Nephron (organoid): ENCODE results near the gene FGF2.
"Not testable (repeated sequence)": the region's sequence is repeated elsewhere in the genome, so short reads cannot be mapped to it uniquely, and the experiment has no call there.

Experiments used
- H3K27ac Mint-ChIP-seq, 3 experiments: 2 replicates each; pipeline ENCODE4 v1.8.0; 2020; ENCODE audit warnings: mixed read lengths in 3 of 3, mild to moderate bottlenecking in 2 of 3, moderate library complexity in 1 of 3
- H3K27me3 Mint-ChIP-seq: 2 replicates; pipeline ENCODE4 v1.8.0; 2021; ENCODE audit warnings: low read depth, mild to moderate bottlenecking, moderate library complexity, mixed read lengths
- H3K36me3 Mint-ChIP-seq: 2 replicates; pipeline ENCODE4 v1.8.0; 2020; ENCODE audit warnings: low read depth, mixed read lengths
- H3K4me1 Mint-ChIP-seq: 2 replicates; pipeline ENCODE4 v1.8.0; 2020; ENCODE audit warnings: mixed read lengths
- H3K4me3 Mint-ChIP-seq, 3 experiments: 2 replicates each; pipeline ENCODE4 v1.8.0; 2020; ENCODE audit warnings: mild to moderate bottlenecking in 3 of 3, mixed read lengths in 3 of 3, moderate library complexity in 2 of 3
- H3K9me3 Mint-ChIP-seq: 2 replicates; pipeline ENCODE4 v1.8.0; 2020; ENCODE audit warnings: mixed read lengths
- CTCF ChIP-seq, 3 experiments: fragments of 200-600 bp; sonication (generic); IDR thresholded peaks; one replicate each; pipeline ENCODE4 v1.5.0; 2021; ENCODE audit warnings: antibody characterized with exemption in 3 of 3; ENCODE audit not compliant: unreplicated experiment in 3 of 3

Gene FGF2

GRCh38 chr4:122845066-122845465 lies 18.4 kb downstream of the FGF2 start:
- Mint-ChIP-seq H3K4me3 (no peak overlapping the region), H3K4me1 (no peaks in the 10 kb centered on the region), H3K9me3 (peaks cover 4% of the 10 kb centered on the region), H3K36me3 (no peaks in the 10 kb centered on the region), H3K27ac (no peak overlapping the region), H3K27me3 (no peaks in the 10 kb centered on the region)
- no peak for TF ChIP-seq CTCF (IDR thresholded peaks at IDR 0.05; ENCODE audit: unreplicated experiment in 3 of 3)

- no peak overlapping the region for H3K4me3 Mint-ChIP-seq
- H3K27ac Mint-ChIP-seq: peak overlapping the region; percentile 48 to 88 (median 63)
- no peak for TF ChIP-seq CTCF (IDR thresholded peaks at IDR 0.05; ENCODE audit: unreplicated experiment in 3 of 3)
- H3K36me3 Mint-ChIP-seq: no peaks in the 10 kb centered on the region
- no peaks in the 10 kb centered on the region for H3K4me1 Mint-ChIP-seq
- H3K9me3 Mint-ChIP-seq: peaks cover 4% of the 10 kb centered on the region
- H3K27me3 Mint-ChIP-seq: no peaks in the 10 kb centered on the region
Measured at GRCh38 chr4:122845760-122846159, 19.1 kb downstream of the FGF2 start.

DNA sequence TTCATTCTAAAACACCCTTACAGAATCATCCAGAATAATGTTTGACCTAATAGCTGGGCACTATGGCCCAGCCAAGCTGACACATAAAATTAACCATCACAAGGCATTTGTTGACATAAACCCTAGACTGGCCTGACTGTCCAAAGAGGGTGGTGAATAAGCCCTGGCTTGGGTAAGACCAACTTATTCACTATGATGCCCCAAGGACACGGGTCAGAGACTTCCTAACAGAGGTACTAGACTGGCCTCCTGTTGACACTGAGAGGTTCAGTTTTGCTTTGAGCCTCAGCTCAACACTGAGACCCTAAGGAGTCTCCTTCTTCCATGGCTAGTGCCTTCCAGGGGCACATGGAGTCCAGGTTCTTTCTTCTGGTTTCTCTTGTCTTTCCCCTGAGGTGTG lies 21.3 kb downstream of the FGF2 start:
- no peak for TF ChIP-seq CTCF (IDR thresholded peaks at IDR 0.05; ENCODE audit: unreplicated experiment in 3 of 3)
- Mint-ChIP-seq H3K4me1 (no peaks in the 10 kb centered on the region), H3K27ac (no peak overlapping the region), H3K4me3 (no peak overlapping the region), H3K36me3 (no peaks in the 10 kb centered on the region), H3K9me3 (peaks cover 4% of the 10 kb centered on the region), H3K27me3 (no peaks in the 10 kb centered on the region)

GRCh38 chr4:122849789-122850188 lies 23.2 kb downstream of the FGF2 start:
- H3K27me3 Mint-ChIP-seq, H3K36me3 Mint-ChIP-seq, H3K9me3 Mint-ChIP-seq, H3K27ac Mint-ChIP-seq, H3K4me3 Mint-ChIP-seq: not testable (repeated sequence)
- H3K4me1 Mint-ChIP-seq: peaks cover 17% of the 10 kb centered on the region

GRCh38 chr4:122851568-122851967 lies 24.9 kb downstream of the FGF2 start:
- Mint-ChIP-seq H3K36me3 (no peaks in the 10 kb centered on the region), H3K27me3 (no peaks in the 10 kb centered on the region), H3K27ac (no peak overlapping the region), H3K4me3 (no peak overlapping the region), H3K4me1 (peaks cover 23% of the 10 kb centered on the region), H3K9me3 (peaks cover under 1% of the 10 kb centered on the region)
- no peak for TF ChIP-seq CTCF (IDR thresholded peaks at IDR 0.05; ENCODE audit: unreplicated experiment in 3 of 3)

DNA sequence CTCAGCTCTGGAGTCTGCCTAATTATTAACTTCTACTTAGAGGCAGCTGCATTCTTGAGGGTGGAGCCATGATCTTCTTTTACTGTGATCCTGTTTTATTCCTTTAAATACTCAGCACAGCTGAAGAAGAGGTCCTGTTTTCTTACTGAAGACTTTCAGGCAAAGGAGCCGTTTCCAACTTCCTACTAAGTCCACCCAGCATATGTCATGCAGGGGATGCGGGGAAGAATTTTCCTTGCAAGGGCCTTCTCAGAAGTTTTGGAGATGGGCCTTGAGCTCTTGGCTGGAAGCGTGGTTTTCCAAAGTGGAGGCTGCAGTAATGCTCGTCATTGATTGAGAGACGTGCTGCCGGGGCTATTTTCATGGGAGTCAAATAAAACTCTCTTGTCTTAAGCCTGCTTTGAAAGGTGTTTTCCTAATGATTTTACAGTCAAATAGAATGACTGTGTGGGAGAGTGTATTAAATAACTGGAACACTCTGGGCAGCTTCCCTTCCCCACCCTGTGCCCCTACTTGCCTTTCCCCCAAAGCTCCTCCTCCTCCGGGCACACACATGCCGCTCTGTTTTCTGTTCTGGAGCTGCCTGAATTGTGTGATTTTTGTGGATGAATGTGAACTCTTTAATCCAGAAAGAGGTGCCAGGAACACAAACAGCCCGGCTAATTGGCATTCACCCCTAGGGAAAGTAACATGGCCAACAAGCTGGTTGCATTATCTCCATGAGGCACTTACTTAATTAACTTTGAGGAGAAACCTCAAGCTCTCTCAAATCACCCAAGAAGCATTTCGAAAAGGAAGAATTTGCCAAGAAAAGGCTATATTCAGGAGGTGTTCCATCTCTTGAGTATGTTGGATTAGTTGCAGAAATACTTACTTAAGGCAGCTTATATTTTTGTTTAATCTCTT lies 28.1 kb downstream of the FGF2 start:
- no peaks in the 10 kb centered on the region for H3K27me3 Mint-ChIP-seq
- H3K4me1 Mint-ChIP-seq: peaks cover 23% of the 10 kb centered on the region
- H3K4me3 Mint-ChIP-seq: peak overlapping the region; percentile 28 to 57 (median 40)
- no peaks in the 10 kb centered on the region for H3K9me3 Mint-ChIP-seq
- no peak for TF ChIP-seq CTCF (IDR thresholded peaks at IDR 0.05; ENCODE audit: unreplicated experiment in 3 of 3)
- H3K36me3 Mint-ChIP-seq: no peaks in the 10 kb centered on the region
- H3K27ac Mint-ChIP-seq: peak overlapping the region; percentile 95 to 98 (median 97)
